NT2/D1 (cell line): Measurements from ENCODE around the gene YY1.
"Not testable (repeated sequence)": the region's sequence is repeated elsewhere in the genome, so short reads cannot be mapped to it uniquely, and the experiment has no call there.

ENCODE experiments used
- DNase-seq: peaks from one replicate; pipeline ENCODE4 v3.0.0-alpha.2; 2011; ENCODE audit warnings: low read depth, low spot score
- H3K27me3 ChIP-seq: 2 replicates; pipeline ENCODE4 v1.6.0; 2011; ENCODE audit warnings: mild to moderate bottlenecking; ENCODE audit not compliant: insufficient read length, insufficient read depth
- H3K36me3 ChIP-seq: 2 replicates; pipeline ENCODE4 v1.6.1; 2011; ENCODE audit warnings: mild to moderate bottlenecking, low read length, mixed read lengths; ENCODE audit not compliant: insufficient read depth, insufficient read length
- H3K4me1 ChIP-seq: 2 replicates; pipeline ENCODE4 v1.5.1; 2011; ENCODE audit not compliant: insufficient read depth, insufficient read length
- H3K4me3 ChIP-seq: 2 replicates; pipeline ENCODE4 v1.5.1; 2011; ENCODE audit warnings: low read depth; ENCODE audit not compliant: insufficient read length
- H3K9ac ChIP-seq: 2 replicates; pipeline ENCODE4 v1.6.0; 2011; ENCODE audit warnings: low read depth; ENCODE audit not compliant: insufficient read length
- H3K9me3 ChIP-seq: 2 replicates; pipeline ENCODE4 v1.5.1; 2011; ENCODE audit warnings: mild to moderate bottlenecking, low read length; ENCODE audit not compliant: insufficient read depth
- SUZ12 ChIP-seq: IDR thresholded peaks from 2 replicates; pipeline ENCODE4 v1.6.1; 2011; ENCODE audit not compliant: insufficient read length, insufficient read depth; ENCODE audit errors: extremely low read depth
- YY1 ChIP-seq: IDR thresholded peaks from 2 replicates; pipeline ENCODE4 v1.6.1; 2011; ENCODE audit not compliant: insufficient read length, insufficient read depth
- ZNF274 ChIP-seq: IDR thresholded peaks from 2 replicates; pipeline ENCODE4 v1.6.1; 2011; ENCODE audit warnings: mild to moderate bottlenecking, low read depth, low read length

Gene YY1

GRCh38 chr14:100283984-100284881 is 45.3 kb downstream of the YY1 start:
- Histone ChIP-seq H3K4me3 (no peak overlapping the region), H3K4me1 (peaks cover 7% of the 10 kb centered on the region), H3K27me3 (no peaks in the 10 kb centered on the region), H3K9me3 (no peaks in the 10 kb centered on the region), H3K9ac (peak overlapping the region; percentile 67), H3K36me3 (peaks cover 25% of the 10 kb centered on the region)
- DNase-seq, result no peak
- TF ChIP-seq ZNF274 (no peak), SUZ12 (no peak), YY1 (no peak)

GRCh38 chr14:100285021-100285912 is 46.3 kb downstream of the YY1 start:
- H3K36me3 ChIP-seq, result peaks cover 22% of the 10 kb centered on the region
- TF ChIP-seq ZNF274 (no peak), YY1 (no peak), SUZ12 (no peak)
- peaks cover 11% of the 10 kb centered on the region for H3K4me1 ChIP-seq
- peak overlapping the region; percentile 83 for H3K9ac ChIP-seq
- H3K9me3 ChIP-seq, result no peaks in the 10 kb centered on the region
- H3K27me3 ChIP-seq, result no peaks in the 10 kb centered on the region
- DNase-seq, result no peak
- H3K4me3 ChIP-seq, result peak overlapping the region; percentile 42

DNA sequence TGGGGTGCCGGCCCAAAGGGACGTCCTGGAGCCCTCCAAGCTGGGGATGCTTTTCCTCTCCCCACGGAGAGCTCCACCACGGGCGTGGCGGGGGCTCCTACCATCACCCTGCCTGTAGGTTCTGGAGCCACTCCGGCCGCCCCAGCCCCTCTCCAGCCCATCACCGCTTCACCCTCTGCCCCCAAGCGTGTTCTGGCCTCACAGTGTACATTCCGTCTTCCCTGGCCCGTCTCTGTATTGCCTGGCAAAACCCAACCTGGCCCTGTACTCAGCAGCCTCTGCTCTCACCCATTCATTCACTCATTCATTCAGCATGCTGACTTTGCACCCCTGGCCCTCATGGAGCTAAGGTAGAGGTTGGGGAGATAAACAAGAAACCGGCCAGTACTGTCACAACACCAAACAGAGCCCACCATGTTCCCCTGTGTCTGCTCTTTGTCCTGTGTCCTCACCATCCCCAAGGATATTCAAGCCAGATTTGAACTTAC is 47.0 kb downstream of the YY1 start:
- TF ChIP-seq ZNF274, result no peak
- no peak for TF ChIP-seq YY1
- TF ChIP-seq SUZ12, result no peak
- no peak for DNase-seq
- Histone ChIP-seq H3K9ac (peak overlapping the region; percentile 17), H3K4me3 (peak overlapping the region; percentile 42), H3K27me3 (no peaks in the 10 kb centered on the region), H3K4me1 (peaks cover 9% of the 10 kb centered on the region), H3K9me3 (no peaks in the 10 kb centered on the region), H3K36me3 (peaks cover 29% of the 10 kb centered on the region)

- H3K9ac ChIP-seq, result no peak overlapping the region
- H3K36me3 ChIP-seq, result peaks cover 30% of the 10 kb centered on the region
- no peak overlapping the region for H3K4me3 ChIP-seq
- TF ChIP-seq ZNF274, result no peak
- TF ChIP-seq SUZ12, result no peak
- no peak for TF ChIP-seq YY1
- no peak for DNase-seq
- peaks cover 9% of the 10 kb centered on the region for H3K4me1 ChIP-seq
- H3K9me3 ChIP-seq, result no peaks in the 10 kb centered on the region
- no peaks in the 10 kb centered on the region for H3K27me3 ChIP-seq
These were observed 47.7 kb downstream of the YY1 start for GRCh38 chr14:100286484-100287191.

DNA sequence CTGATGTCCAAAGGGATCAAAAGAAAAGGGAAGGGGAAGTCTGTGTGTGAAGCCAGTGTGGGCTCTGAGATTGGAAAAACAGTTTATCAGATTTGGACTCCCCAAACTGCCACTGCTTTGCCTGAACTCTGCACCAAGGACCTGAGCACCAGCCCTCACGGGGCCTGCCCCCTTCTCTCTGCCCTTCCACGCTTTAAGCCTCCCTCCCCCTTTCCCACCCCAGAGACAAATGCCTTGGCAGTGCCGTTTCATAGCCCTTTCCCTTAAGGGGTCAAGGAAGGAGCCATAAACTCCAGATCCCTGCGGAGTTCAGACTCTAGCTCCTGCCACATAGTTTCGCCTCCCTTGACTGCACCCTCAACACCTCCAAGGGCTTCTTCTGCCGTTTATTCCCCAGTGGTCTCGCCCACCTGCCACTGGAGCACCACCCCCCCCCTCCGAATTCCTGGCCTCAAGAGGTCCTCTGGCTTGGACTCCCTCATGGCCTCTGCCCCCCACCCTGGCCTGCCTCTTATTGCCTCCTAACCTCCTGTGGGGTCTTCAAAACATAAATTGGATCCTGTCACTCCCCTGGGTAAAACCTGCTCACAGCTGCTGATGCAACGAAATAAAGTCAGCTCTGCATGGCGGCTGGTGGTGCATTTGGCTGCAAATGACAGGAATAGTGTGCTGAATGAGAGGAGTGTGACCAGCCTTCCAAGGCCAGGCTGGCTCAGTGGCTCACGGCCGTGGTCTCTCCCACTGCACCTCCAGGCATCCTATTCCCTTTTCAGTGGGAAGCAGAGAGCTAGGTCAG is 48.5 kb downstream of the YY1 start:
- no peak for TF ChIP-seq YY1
- TF ChIP-seq SUZ12, result no peak
- TF ChIP-seq ZNF274, result no peak
- DNase-seq, result no peak
- H3K36me3 ChIP-seq, result peaks cover 34% of the 10 kb centered on the region
- no peak overlapping the region for H3K4me3 ChIP-seq
- H3K4me1 ChIP-seq, result peaks cover 9% of the 10 kb centered on the region
- no peak overlapping the region for H3K9ac ChIP-seq
- H3K27me3 ChIP-seq, result no peaks in the 10 kb centered on the region
- H3K9me3 ChIP-seq, result no peaks in the 10 kb centered on the region

- H3K4me1 ChIP-seq, result not testable (repeated sequence)
These were observed 49.0 kb downstream of the YY1 start for GRCh38 chr14:100287998-100288295.

More at GRCh38 chr14:100287998-100288295, 49.0 kb downstream of the YY1 start:
- DNase-seq, H3K9me3 ChIP-seq, H3K9ac ChIP-seq, H3K4me3 ChIP-seq, H3K27me3 ChIP-seq: not testable (repeated sequence)
- H3K36me3 ChIP-seq, result peaks cover 39% of the 10 kb centered on the region
